IMR-90 (cell line): Measurements from ENCODE around the gene DMD. TPM values are rescaled to one million over a fixed set of nuclear protein-coding genes. Genes with fewer than 3 reads are reported as not detected.

Experiments
- ATAC-seq: fragments of 200-7000 bp; cut with Tn5 transposase; 2 replicates; pipeline ENCODE4 v1.9.1; 2020; ENCODE audit warnings: low read depth, mild to moderate bottlenecking, moderate library complexity
- BruUV-seq: library from RNA; stranded (reverse); fragments of 400-500 nt; replicated peaks from 2 replicates; lab custom pipeline; 2021; lab: Mats Ljungman, UMichigan
- CTCF ChIA-PET: fragments of 300-600 bp; formaldehyde crosslinking; extraction: SDS; loops from one replicate; lab custom pipeline; 2021; ENCODE audit warnings: antibody characterized with exemption; lab: Yijun Ruan, JAX
- POLR2A ChIA-PET: fragments of 300-600 bp; sonication (Branson Sonifier 250); formaldehyde crosslinking; loops from one replicate; lab custom pipeline; 2022; ENCODE audit warnings: antibody characterized with exemption; ENCODE audit not compliant: unreplicated experiment; lab: Charles Lee
- DNase-seq: peaks from one replicate; pipeline ENCODE4 v3.0.0; 2013
- H2AFZ ChIP-seq: replicated peaks from 2 replicates; pipeline ENCODE3; 2013; ENCODE audit warnings: low read length, mild to moderate bottlenecking; ENCODE audit not compliant: poor library complexity
- H2AK5ac ChIP-seq: 2 replicates; pipeline ENCODE4 v1.6.1; 2013; ENCODE audit warnings: low read depth, low read length, inconsistent platforms
- H2AK9ac ChIP-seq: replicated peaks from 2 replicates; pipeline ENCODE3; 2013; ENCODE audit warnings: mild to moderate bottlenecking, low read depth, low read length, moderate library complexity; ENCODE audit not compliant: poor library complexity
- H2BK120ac ChIP-seq: 2 replicates; pipeline ENCODE4 v1.6.1; 2013; ENCODE audit warnings: low read depth, low read length, inconsistent platforms
- H2BK15ac ChIP-seq: 3 replicates; pipeline ENCODE4 v1.6.1; 2013; ENCODE audit warnings: low read depth, low read length, inconsistent platforms
- H2BK20ac ChIP-seq: 2 replicates; pipeline ENCODE4 v1.6.1; 2013; ENCODE audit warnings: low read depth, mild to moderate bottlenecking, inconsistent platforms, low read length, moderate library complexity
- H2BK5ac ChIP-seq: 2 replicates; pipeline ENCODE4 v1.6.1; 2013; ENCODE audit warnings: mild to moderate bottlenecking, low read depth, low read length, inconsistent platforms; ENCODE audit not compliant: poor library complexity, severe bottlenecking
- H3K14ac ChIP-seq: replicated peaks from 2 replicates; pipeline ENCODE4 v1.6.1; 2013; ENCODE audit warnings: low read depth, low read length, inconsistent platforms
- H3K18ac ChIP-seq: 2 replicates; pipeline ENCODE4 v1.6.1; 2013; ENCODE audit warnings: low read depth, low read length, control low read depth
- H3K23ac ChIP-seq: 2 replicates; pipeline ENCODE4 v1.6.1; 2013; ENCODE audit warnings: low read depth, low read length, inconsistent platforms
- H3K27ac ChIP-seq: 2 replicates; pipeline ENCODE4 v1.5.1; 2013; ENCODE audit warnings: mild to moderate bottlenecking, control low read depth, low read length; ENCODE audit not compliant: insufficient read depth
- H3K27me3 ChIP-seq: 2 replicates; pipeline ENCODE4 v1.6.1; 2013; ENCODE audit warnings: low read length; ENCODE audit not compliant: control insufficient read depth, insufficient read depth
- H3K36me3 ChIP-seq: 2 replicates; pipeline ENCODE4 v1.6.1; 2013; ENCODE audit warnings: low read length, mixed read lengths; ENCODE audit not compliant: control insufficient read depth, insufficient read depth
- H3K4ac ChIP-seq: 2 replicates; pipeline ENCODE4 v1.6.1; 2013; ENCODE audit warnings: low read depth, low read length, inconsistent platforms
- H3K4me1 ChIP-seq: 2 replicates; pipeline ENCODE4 v1.6.1; 2013; ENCODE audit warnings: low read length, mixed read lengths; ENCODE audit not compliant: control insufficient read depth, insufficient read depth
- H3K4me2 ChIP-seq: 2 replicates; pipeline ENCODE4 v1.6.1; 2013; ENCODE audit warnings: low read depth, mild to moderate bottlenecking, control low read depth, low read length, moderate library complexity
- H3K4me3 ChIP-seq: 2 replicates; pipeline ENCODE4 v1.5.1; 2013; ENCODE audit warnings: low read depth, mild to moderate bottlenecking, control low read depth, low read length, moderate library complexity; ENCODE audit not compliant: insufficient read depth
- H3K56ac ChIP-seq: 2 replicates; pipeline ENCODE4 v1.6.1; 2013; ENCODE audit warnings: low read length, inconsistent platforms; ENCODE audit not compliant: insufficient read depth; ENCODE audit errors: extremely low read depth
- H3K79me1 ChIP-seq, 2 experiments: 2 replicates each; pipeline ENCODE4 v1.6.1; 2013; ENCODE audit warnings: low read length in 2 of 2, inconsistent platforms in 1 of 2, low read depth in 1 of 2
- H3K9ac ChIP-seq: 2 replicates; pipeline ENCODE4 v1.6.1; 2013; ENCODE audit warnings: low read depth, low read length, control low read depth
- H3K9me1 ChIP-seq: 2 replicates; pipeline ENCODE4 v1.6.1; 2013; ENCODE audit warnings: low read length, inconsistent platforms; ENCODE audit not compliant: insufficient read depth
- H3K9me3 ChIP-seq: 2 replicates; pipeline ENCODE4 v1.6.1; 2013; ENCODE audit warnings: low read length; ENCODE audit not compliant: control insufficient read depth, insufficient read depth
- H4K20me1 ChIP-seq: 2 replicates; pipeline ENCODE4 v1.6.1; 2013; ENCODE audit warnings: low read length, inconsistent platforms; ENCODE audit not compliant: insufficient read depth
- H4K5ac ChIP-seq: 2 replicates; pipeline ENCODE4 v1.6.1; 2013; ENCODE audit warnings: mild to moderate bottlenecking, low read depth, low read length, control low read depth
- H4K8ac ChIP-seq, 2 experiments: 2 replicates each; pipeline ENCODE4 v1.6.1; 2013; ENCODE audit warnings: low read depth in 2 of 2, low read length in 2 of 2, control low read depth in 1 of 2, inconsistent platforms in 1 of 2
- H4K91ac ChIP-seq: 2 replicates; pipeline ENCODE4 v1.6.1; 2013; ENCODE audit warnings: low read depth, low read length, inconsistent platforms; ENCODE audit not compliant: insufficient read depth
- CEBPB ChIP-seq: IDR thresholded peaks from 2 replicates; pipeline ENCODE4 v1.6.1; 2012; ENCODE audit warnings: low read depth, low read length, improper control_type of control experiment
- MXI1 ChIP-seq: IDR thresholded peaks from 2 replicates; pipeline ENCODE4 v1.6.1; 2012; ENCODE audit warnings: low read depth, mild to moderate bottlenecking, low read length, moderate library complexity, borderline replicate concordance
- WGBS, 2 experiments: methylation state at CpG; one replicate each; pipeline versions ENCODE4 v1.1.5 to v1.1.7; 2013; ENCODE audit warnings: missing lambda C conversion rate in 2 of 2; ENCODE audit not compliant: insufficient read length in 1 of 2; ENCODE audit errors: extremely low coverage in 2 of 2; 5-methylcytosine and 5-hydroxymethylcytosine counted together
- dilution Hi-C: fragments of 300-500 bp; cut with HindIII; formaldehyde crosslinking; loops from one replicate; pipeline ENCODE4 v1.14.3; 2018; ENCODE audit warnings: low sequenced_read_pairs; ENCODE audit not compliant: unreplicated experiment
- in situ Hi-C: fragments of 300-500 bp; cut with MboI; formaldehyde crosslinking; loops from 3 replicates; pipeline ENCODE4 v1.14.3; 2019; ENCODE audit warnings: low sequenced_read_pairs, inconsistent platforms, mixed read lengths
- intact Hi-C: fragments of 100-400 bp; cut with micrococcal nuclease; formaldehyde crosslinking; loops from 2 replicates; pipeline ENCODE4 v1.10.0; 2022
- polyA plus RNA-seq, 3 experiments: library from polyadenylated mRNA; depleted of rRNA; stranded (reverse); fragments of >200 nt; gene quantifications; 2 replicates each; pipeline ENCODE4 v1.2.3, GENCODE V29; 2012; ENCODE audit warnings: low replicate concordance in 1 of 3
- total RNA-seq: library from RNA; depleted of rRNA; stranded (reverse); fragments of >200 nt; gene quantifications from 2 replicates; pipeline ENCODE4 v1.2.3, GENCODE V29; 2012
- TF ChIP-seq, protein P1 (sequence below): conservative IDR thresholded peaks from 2 replicates; pipeline ENCODE4 v1.5.1; 2012; ENCODE audit warnings: mild to moderate bottlenecking, low read depth, low read length, improper control_type of control experiment

The DMD gene
- total and polyA plus RNA-seq, 2 of the 4 experiments (the other 2 are of a cell fraction): 6.6 to 11.8 TPM

DNA sequence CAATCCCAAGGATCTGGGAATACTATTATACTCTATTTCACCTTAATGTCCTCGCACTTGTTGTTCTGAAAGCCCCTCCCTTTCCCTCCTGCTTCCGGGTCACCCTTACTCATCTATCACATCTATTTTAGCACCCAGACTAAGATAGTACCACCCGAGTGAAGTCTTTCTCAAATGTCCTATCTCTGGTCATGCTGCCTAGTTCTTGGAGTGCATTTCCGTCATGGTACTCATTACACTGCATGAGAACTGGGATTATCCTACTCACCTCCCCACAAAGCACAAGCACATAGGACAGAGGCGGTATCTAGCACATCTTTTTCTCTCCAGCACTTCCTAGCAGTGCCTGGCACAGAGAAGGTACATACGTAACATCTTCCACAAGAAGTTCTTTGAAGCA lies 1195.2 kb downstream of the DMD start:
- H3K79me1 ChIP-seq: no peaks in the 10 kb centered on the region
- TF ChIP-seq CEBPB: no peak
- no peak for TF ChIP-seq MXI1
- TF ChIP-seq, protein P1, sequence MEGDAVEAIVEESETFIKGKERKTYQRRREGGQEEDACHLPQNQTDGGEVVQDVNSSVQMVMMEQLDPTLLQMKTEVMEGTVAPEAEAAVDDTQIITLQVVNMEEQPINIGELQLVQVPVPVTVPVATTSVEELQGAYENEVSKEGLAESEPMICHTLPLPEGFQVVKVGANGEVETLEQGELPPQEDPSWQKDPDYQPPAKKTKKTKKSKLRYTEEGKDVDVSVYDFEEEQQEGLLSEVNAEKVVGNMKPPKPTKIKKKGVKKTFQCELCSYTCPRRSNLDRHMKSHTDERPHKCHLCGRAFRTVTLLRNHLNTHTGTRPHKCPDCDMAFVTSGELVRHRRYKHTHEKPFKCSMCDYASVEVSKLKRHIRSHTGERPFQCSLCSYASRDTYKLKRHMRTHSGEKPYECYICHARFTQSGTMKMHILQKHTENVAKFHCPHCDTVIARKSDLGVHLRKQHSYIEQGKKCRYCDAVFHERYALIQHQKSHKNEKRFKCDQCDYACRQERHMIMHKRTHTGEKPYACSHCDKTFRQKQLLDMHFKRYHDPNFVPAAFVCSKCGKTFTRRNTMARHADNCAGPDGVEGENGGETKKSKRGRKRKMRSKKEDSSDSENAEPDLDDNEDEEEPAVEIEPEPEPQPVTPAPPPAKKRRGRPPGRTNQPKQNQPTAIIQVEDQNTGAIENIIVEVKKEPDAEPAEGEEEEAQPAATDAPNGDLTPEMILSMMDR: no peak
- H2BK20ac ChIP-seq: no peak overlapping the region
- H3K56ac ChIP-seq: no peak overlapping the region
- H2AK9ac ChIP-seq: no peak overlapping the region
- H4K8ac ChIP-seq: no peak overlapping the region
- DNase-seq (no peak), ATAC-seq (no peak)
- WGBS, 2 experiments: 67% methylated on average over 3 of the region's 6 CpGs; no CpG with 5 or more reads in 1 of the 2 experiments
- H3K27ac ChIP-seq: no peak overlapping the region
- H3K9me3 ChIP-seq: no peaks in the 10 kb centered on the region
- no peak overlapping the region for H3K23ac ChIP-seq
- dilution Hi-C loops (no loop called here), in situ Hi-C loops (no loop called here), intact Hi-C loops (no loop called here)
- no peak overlapping the region for H4K5ac ChIP-seq
- H3K4me3 ChIP-seq: no peak overlapping the region
- ChIA-PET CTCF (no interaction called here), POLR2A (no interaction called here)
- H2BK120ac ChIP-seq: no peak overlapping the region
- H2AFZ ChIP-seq: no peak overlapping the region
- no peak overlapping the region for H3K18ac ChIP-seq
- H3K27me3 ChIP-seq: no peaks in the 10 kb centered on the region
- H3K9ac ChIP-seq: no peak overlapping the region
- H2BK15ac ChIP-seq: no peak overlapping the region
- no peaks in the 10 kb centered on the region for H3K9me1 ChIP-seq
- no peak overlapping the region for H3K4me2 ChIP-seq
- H4K20me1 ChIP-seq: no peaks in the 10 kb centered on the region
- H4K91ac ChIP-seq: no peak overlapping the region
- H3K4ac ChIP-seq: no peak overlapping the region
- H3K4me1 ChIP-seq: no peaks in the 10 kb centered on the region
- H2BK5ac ChIP-seq: no peak overlapping the region
- no peak overlapping the region for H3K14ac ChIP-seq
- no TSS peak for BruUV-seq
- no peak overlapping the region for H2AK5ac ChIP-seq
- H3K36me3 ChIP-seq: no peaks in the 10 kb centered on the region
